Heart right ventricle (tissue), 16 donors: Measurements from ENCODE around the gene MAP2K5. TPM values are rescaled to one million over a fixed set of nuclear protein-coding genes. Genes with fewer than 3 reads are reported as not detected.

ENCODE experiments used
- ATAC-seq, 8 donors: fragments of 200-7000 bp; cut with Tn5 transposase; one replicate each; pipeline ENCODE4 v1.9.1; 2020; ENCODE audit warnings: mild to moderate bottlenecking in 8 of 8, moderate library complexity in 8 of 8, moderate number of reproducible peaks in 1 of 8
- DNase-seq, 2 donors: peaks; one replicate each; pipeline ENCODE4 v3.0.0-alpha.2; 2020
- H3K27ac ChIP-seq, 10 donors: fragments of 200-600 bp; sonication (generic) in 2 of 10; one replicate each; pipeline versions ENCODE4 v1.5.0 to v1.8.0; 2020 to 2022; ENCODE audit warnings: mild to moderate bottlenecking in 3 of 10
- H3K27me3 ChIP-seq, 7 donors: fragments of 200-600 bp; one replicate each; pipeline ENCODE4 v1.8.0; 2021 to 2022; ENCODE audit warnings: mild to moderate bottlenecking in 2 of 7
- H3K36me3 ChIP-seq, 9 donors: fragments of 200-600 bp; sonication (generic) in 1 of 9; one replicate each; pipeline versions ENCODE4 v1.5.0 to v1.8.0; 2020 to 2022; ENCODE audit warnings: mild to moderate bottlenecking in 2 of 9
- H3K4me1 ChIP-seq, 9 donors: fragments of 200-600 bp; sonication (generic) in 1 of 9; one replicate each; pipeline versions ENCODE4 v1.5.0 to v1.8.0; 2020 to 2022; ENCODE audit warnings: mild to moderate bottlenecking in 4 of 9
- H3K4me3 ChIP-seq, 10 donors: fragments of 200-600 bp; sonication (generic) in 2 of 10; one replicate each; pipeline versions ENCODE4 v1.5.0 to v1.8.0; 2020 to 2022; ENCODE audit warnings: mild to moderate bottlenecking in 7 of 10, moderate library complexity in 2 of 10
- H3K9me3 ChIP-seq, 11 donors: fragments of 200-600 bp in 10 of 11; sonication (generic) in 2 of 11; one replicate each; pipeline versions ENCODE4 v1.5.0 to v1.8.0; 2013 to 2022; ENCODE audit warnings: mild to moderate bottlenecking in 2 of 11, control low read depth in 1 of 11, moderate library complexity in 1 of 11
- CTCF ChIP-seq, 9 donors: fragments of 200-600 bp; sonication (generic) in 2 of 9; IDR thresholded peaks; one replicate each; pipeline versions ENCODE4 v1.5.0 to v1.8.0; 2021 to 2022; ENCODE audit warnings: antibody characterized with exemption in 9 of 9, mild to moderate bottlenecking in 5 of 9, moderate library complexity in 1 of 9
- WGBS, 2 donors: extraction: QIAGEN DNeasy Blood & Tissue Kit; methylation state at CpG; one replicate each; pipeline ENCODE4 v1.1.7; 2013; ENCODE audit warnings: inconsistent platforms in 1 of 2; 5-methylcytosine and 5-hydroxymethylcytosine counted together
- intact Hi-C, 10 donors: fragments of 100-400 bp; cut with DNase I; formaldehyde crosslinking; loops; one replicate each; pipeline versions ENCODE4 v1.11.1 to v1.14.2; 2022
- polyA plus RNA-seq, 2 donors: library from polyadenylated mRNA; stranded (reverse); fragments of 200-250 nt; gene quantifications; one replicate each; pipeline ENCODE4 v1.2.3, GENCODE V29; 2013
- total RNA-seq, 10 donors: library from RNA; stranded (reverse); fragmentation: NEBNext Ultra II Directional in 3 of 10; extraction: Animal tissue kit (Norgen Biotek cat#: 25700) in 3 of 10; gene quantifications; one replicate each; pipeline versions ENCODE4 v1.2.1 to v1.2.4, GENCODE V29; 2021 to 2023
- donor health status: Arrhythmogenic right ventricular cardiomyopathy.
- donor health status: ischemic (EF 13 %, LVEDD 7.1; RV severe dilation, severe dysfunction).
- donor health status: healthy with polysubstance abuse.
- donor health status: DM: no; HTN: yes; CAD: no.
- donor health status: DM: no; HTN: no; CAD: no.
- donor health status: ischemic (EF 25% LVEDD 6.9; RV normal size, moderate dysfunction).
- donor health status: ischemic (EF 25% LVEDD 5.7; RV mildly dilated, moderate dysfunction).
- donor health status: healthy.
- donor health status: DM: yes; HTN: yes; CAD: no.
- donor health status: Ischemic cardiomyopathy.
- donor health status: ischemic (EF 35%, LVEDD 5.7; RV mildly dilated, moderate dysfunction).
- donor health status: nonischemic (EF 11% LVEDD 7.7; RV severe dilation, severe dysfunction).
- donor health status: DM: yes; HTN: yes; CAD: no.
- donor health status: PGD.
- donor health status: ischemic (EF 29% LVEDD 5.4; RV normal size, mild dysfunction).
- donor health status: nonischemic (EF 23%, LVEDD 6.1; RV moderate dilation, normal function).

Gene MAP2K5
- total and polyA plus RNA-seq, 12 donors = 7.7 to 34.3 (median 21.0) TPM

GRCh38 chr15:67803299-67803698, 260.8 kb downstream of the MAP2K5 start:
- 63 to 70% methylated on average over 3 of the region's 3 CpGs for WGBS, 2 donors
- DNase-seq = no peak
- intact Hi-C loops = no loop called here

GRCh38 chr15:67803996-67804843, 261.7 kb downstream of the MAP2K5 start:
- H3K9me3 ChIP-seq = no peaks in the 10 kb centered on the region
- peaks cover 0 to 19% (median 0%) of the 10 kb centered on the region in 9 donors for H3K36me3 ChIP-seq
- no peak for DNase-seq
- H3K27ac ChIP-seq = no peak overlapping the region
- intact Hi-C loops = no loop called here
- WGBS, 2 donors = 72 to 73% methylated on average over 27 of the region's 27 CpGs
- H3K27me3 ChIP-seq = no peaks in the 10 kb centered on the region
- peak in 2 of 8 donors; percentile 23 to 43 for ATAC-seq
- peaks cover 0 to 22% (median 0%) of the 10 kb centered on the region in 9 donors for H3K4me1 ChIP-seq
- no peak overlapping the region for H3K4me3 ChIP-seq
- TF ChIP-seq CTCF (IDR thresholded peaks at IDR 0.05) = no peak

More at GRCh38 chr15:67803299-67803698, 260.8 kb downstream of the MAP2K5 start:
- no peaks in the 10 kb centered on the region for H3K27me3 ChIP-seq
- no peak overlapping the region for H3K27ac ChIP-seq
- no peak for TF ChIP-seq CTCF (IDR thresholded peaks at IDR 0.05)
- H3K4me1 ChIP-seq = peaks cover 0 to 22% (median 0%) of the 10 kb centered on the region in 9 donors
- H3K36me3 ChIP-seq = peaks cover 0 to 13% (median 0%) of the 10 kb centered on the region in 9 donors
- H3K4me3 ChIP-seq = no peak overlapping the region
- peak in 2 of 8 donors; percentile 35 to 53 for ATAC-seq
- H3K9me3 ChIP-seq = no peaks in the 10 kb centered on the region

- no peak overlapping the region for H3K4me3 ChIP-seq
- H3K27me3 ChIP-seq = no peaks in the 10 kb centered on the region
- intact Hi-C loops = no loop called here
- ATAC-seq (peak in 1 of 8 donors; percentile 21), DNase-seq (no peak)
- no peaks in the 10 kb centered on the region for H3K9me3 ChIP-seq
- H3K4me1 ChIP-seq = peaks cover 0 to 22% (median 0%) of the 10 kb centered on the region in 9 donors
- H3K27ac ChIP-seq = no peak overlapping the region
- no peak for TF ChIP-seq CTCF (IDR thresholded peaks at IDR 0.05)
- peaks cover 0 to 24% (median 0%) of the 10 kb centered on the region in 9 donors for H3K36me3 ChIP-seq
- 82 to 87% methylated on average over 17 of the region's 17 CpGs for WGBS, 2 donors
Observed at GRCh38 chr15:67805008-67805665, 262.6 kb downstream of the MAP2K5 start.

GRCh38 chr15:67805666-67806516, 263.4 kb downstream of the MAP2K5 start:
- no peak overlapping the region for H3K27ac ChIP-seq
- no peak for DNase-seq
- no peak for TF ChIP-seq CTCF (IDR thresholded peaks at IDR 0.05)
- no peaks in the 10 kb centered on the region for H3K9me3 ChIP-seq
- peaks cover 0 to 24% (median 0%) of the 10 kb centered on the region in 9 donors for H3K36me3 ChIP-seq
- 89 to 90% methylated on average over 16 of the region's 16 CpGs for WGBS, 2 donors
- H3K4me1 ChIP-seq = peaks cover 0 to 22% (median 0%) of the 10 kb centered on the region in 9 donors
- intact Hi-C loops = no loop called here
- H3K4me3 ChIP-seq = no peak overlapping the region
- H3K27me3 ChIP-seq = no peaks in the 10 kb centered on the region
- no peak for ATAC-seq
